GM12878 (cell line): ENCODE data around the gene C11orf91. TPM values are rescaled to one million over a fixed set of nuclear protein-coding genes. Genes with fewer than 3 reads are reported as not detected.

Experiments
- ATAC-seq: fragments of 200-7000 bp; cut with Tn5 transposase; 3 replicates; pipeline ENCODE4 v1.9.1; 2020; ENCODE audit warnings: mild to moderate bottlenecking, moderate library complexity
- BruUV-seq: library from RNA; stranded (reverse); fragments of 400-500 nt; replicated peaks from 2 replicates; lab custom pipeline; 2021; lab: Mats Ljungman, UMichigan
- CTCF ChIA-PET: fragments of 300-600 bp; sonication (Branson Sonifier 250); formaldehyde crosslinking; extraction: SDS; loops from one replicate; lab custom pipeline; 2021; ENCODE audit warnings: inconsistent platforms; lab: Yijun Ruan, JAX
- POLR2A ChIA-PET: fragments of 350-600 bp; formaldehyde crosslinking; extraction: SDS; loops from one replicate; lab custom pipeline; 2021; ENCODE audit warnings: inconsistent platforms; lab: Charles Lee
- RAD21 ChIA-PET: fragments of 300-600 bp; sonication (Branson Sonifier 250); formaldehyde crosslinking; loops from one replicate; lab custom pipeline; 2023; ENCODE audit warnings: antibody characterized with exemption; ENCODE audit not compliant: unreplicated experiment; lab: Charles Lee
- SMC1A ChIA-PET: fragments of 300-600 bp; sonication (Branson Sonifier 250); formaldehyde crosslinking; loops from one replicate; lab custom pipeline; 2023; ENCODE audit not compliant: unreplicated experiment, uncharacterized antibody; lab: Charles Lee
- DNase-seq: peaks from one replicate; pipeline ENCODE4 v3.0.0-alpha.2; 2011; ENCODE audit warnings: low read depth, low spot score
- FAIRE-seq: peaks from 3 replicates; lab custom pipeline; 2011; peaks lifted over from hg19 to GRCh38; lab: Jason Lieb, UNC
- H2AFZ ChIP-seq: 2 replicates; pipeline ENCODE4 v1.6.0; 2011; ENCODE audit warnings: low read depth, low read length, control low read depth; ENCODE audit not compliant: control insufficient read depth
- H3K27ac ChIP-seq: 2 replicates; pipeline ENCODE4 v1.5.1; 2011; ENCODE audit warnings: control low read depth; ENCODE audit not compliant: control insufficient read depth, insufficient read depth
- H3K27me3 ChIP-seq, 2 experiments: replicated peaks in 1 of 2; 2 replicates each; pipeline versions ENCODE4 v1.6.0 to v1.6.1; 2011; ENCODE audit warnings: low read length in 1 of 2; ENCODE audit not compliant: control insufficient read depth in 2 of 2, insufficient read depth in 2 of 2
- H3K36me3 ChIP-seq, 2 experiments: 2 replicates each; pipeline ENCODE4 v1.5.1; 2011; ENCODE audit warnings: low read length in 1 of 2; ENCODE audit not compliant: control insufficient read depth in 2 of 2, insufficient read depth in 2 of 2
- H3K4me1 ChIP-seq: 2 replicates; pipeline ENCODE4 v1.6.1; 2011; ENCODE audit warnings: mild to moderate bottlenecking, low read length, moderate library complexity, mixed read lengths; ENCODE audit not compliant: control insufficient read depth, insufficient read depth
- H3K4me2 ChIP-seq: 2 replicates; pipeline ENCODE4 v1.6.0; 2011; ENCODE audit warnings: control low read depth; ENCODE audit not compliant: control insufficient read depth, insufficient read depth
- H3K4me3 ChIP-seq: fragments of 200-600 bp; sonication (generic); 2 replicates; pipeline ENCODE4 v1.5.1; 2016
- H3K79me2 ChIP-seq: 2 replicates; pipeline ENCODE4 v1.6.0; 2011; ENCODE audit warnings: low read length; ENCODE audit not compliant: control insufficient read depth, insufficient read depth
- H3K9ac ChIP-seq: 2 replicates; pipeline ENCODE4 v1.8.0; 2011; ENCODE audit warnings: low read length, control low read depth, mixed read lengths; ENCODE audit not compliant: control insufficient read depth, insufficient read depth
- H3K9me3 ChIP-seq: replicated peaks from 3 replicates; pipeline ENCODE4 v1.5.1; 2011; ENCODE audit warnings: mild to moderate bottlenecking, low read length; ENCODE audit not compliant: control insufficient read depth, insufficient read depth
- H4K20me1 ChIP-seq: 2 replicates; pipeline ENCODE4 v1.6.0; 2011; ENCODE audit not compliant: control insufficient read depth, insufficient read depth
- CHD1 ChIP-seq: IDR thresholded peaks from 2 replicates; pipeline ENCODE4 v1.6.1; 2012; ENCODE audit warnings: low read depth, low read length, improper control_type of control experiment
- CREB1 ChIP-seq: IDR thresholded peaks from 2 replicates; pipeline ENCODE4 v1.6.1; 2012; ENCODE audit warnings: low read depth, mild to moderate bottlenecking, inconsistent platforms
- GATAD2B ChIP-seq: fragments of 450-650 bp; conservative IDR thresholded peaks from 2 replicates; pipeline ENCODE4 v1.6.1; 2017; ENCODE audit warnings: low read depth, mild to moderate bottlenecking, moderate library complexity
- IKZF1 ChIP-seq: fragments of 450-650 bp; conservative IDR thresholded peaks from 2 replicates; pipeline ENCODE4 v1.6.1; 2017; ENCODE audit warnings: antibody characterized with exemption, mild to moderate bottlenecking
- KLF5 ChIP-seq: fragments of 450-650 bp; IDR thresholded peaks from 2 replicates; pipeline ENCODE4 v1.6.1; 2014; ENCODE audit warnings: mild to moderate bottlenecking; ENCODE audit not compliant: partially characterized antibody
- NRF1 ChIP-seq: conservative IDR thresholded peaks from 2 replicates; pipeline ENCODE4 v1.6.1; 2011; ENCODE audit warnings: mild to moderate bottlenecking, low read depth, low read length, improper control_type of control experiment
- POLR2AphosphoS2 ChIP-seq: IDR thresholded peaks from 2 replicates; pipeline ENCODE4 v1.6.1; 2011; ENCODE audit warnings: low read depth, mild to moderate bottlenecking, low read length, improper control_type of control experiment, moderate library complexity
- PRDM15 ChIP-seq: fragments of 450-650 bp; formaldehyde crosslinking; IDR thresholded peaks from 2 replicates; pipeline ENCODE4 v1.4.0; 2020; ENCODE audit warnings: mild to moderate bottlenecking, moderate library complexity
- REST ChIP-seq: IDR thresholded peaks from 2 replicates; pipeline ENCODE4 v1.6.1; 2012; ENCODE audit warnings: mild to moderate bottlenecking, low read depth, low read length
- RFX5 ChIP-seq: IDR thresholded peaks from 2 replicates; pipeline ENCODE4 v1.6.1; 2011; ENCODE audit warnings: low read depth, low read length, improper control_type of control experiment
- SREBF1 ChIP-seq: IDR thresholded peaks from 2 replicates; pipeline ENCODE4 v1.6.1; 2012; ENCODE audit warnings: mild to moderate bottlenecking, low read length
- SREBF2 ChIP-seq: IDR thresholded peaks from 2 replicates; pipeline ENCODE4 v1.6.1; 2012; ENCODE audit warnings: mild to moderate bottlenecking, low read length
- TARDBP ChIP-seq: IDR thresholded peaks from 2 replicates; pipeline ENCODE4 v1.6.1; 2016; ENCODE audit warnings: borderline replicate concordance
- USF1 ChIP-seq: IDR thresholded peaks from 2 replicates; pipeline ENCODE4 v1.6.1; 2011; ENCODE audit warnings: borderline replicate concordance, low read depth, mild to moderate bottlenecking, moderate library complexity, mixed read lengths, low read length; ENCODE audit not compliant: insufficient read depth; ENCODE audit errors: extremely low read length
- ZBED1 ChIP-seq: IDR thresholded peaks from 2 replicates; pipeline ENCODE4 v1.6.1; 2016; ENCODE audit warnings: borderline replicate concordance
- ZNF207 ChIP-seq: fragments of 450-650 bp; IDR thresholded peaks from 2 replicates; pipeline ENCODE4 v1.6.1; 2014; ENCODE audit warnings: antibody characterized with exemption, mild to moderate bottlenecking, borderline replicate concordance
- ZZZ3 ChIP-seq: IDR thresholded peaks from 2 replicates; pipeline ENCODE4 v1.6.1; 2011; ENCODE audit warnings: low read depth; ENCODE audit not compliant: control insufficient read depth, insufficient read length
- WGBS: methylation state at CpG from one replicate; pipeline ENCODE4 v1.1.6; 2016; ENCODE audit warnings: low lambda C conversion rate; ENCODE audit not compliant: insufficient replicate concordance, insufficient coverage; ENCODE audit errors: missing lambda C conversion rate; 5-methylcytosine and 5-hydroxymethylcytosine counted together
- in situ Hi-C: fragments of 300-500 bp; cut with MboI; formaldehyde crosslinking; loops from 9 replicates; pipeline ENCODE4 v1.14.3; 2018; ENCODE audit warnings: mixed read lengths
- intact Hi-C: fragments of 100-400 bp; cut with micrococcal nuclease; formaldehyde crosslinking; loops from one replicate; pipeline ENCODE4 v1.14.2; 2022; ENCODE audit not compliant: unreplicated experiment
- polyA plus RNA-seq, 11 experiments: library from polyadenylated mRNA; depleted of rRNA in 4 of 11; unstranded in 6 of 11; stranded (reverse) in 5 of 11; fragments of >200 nt; fragmentation: Nextera tagmentation in 4 of 11; fragmentation: Illumina TruSeq in 1 of 11; extraction: Ambion mirVana in 4 of 11; extraction: Trizol in 1 of 11; gene quantifications; 1 replicate in 1 of 11; 2 replicates in 10 of 11; pipeline versions ENCODE4 v1.2.1 to v1.2.3, GENCODE V29; 2011 to 2016; ENCODE audit warnings: inconsistent platforms in 2 of 11, missing spikeins in 2 of 11, low read depth in 1 of 11
- total RNA-seq, 4 experiments: library from RNA; depleted of rRNA in 3 of 4; stranded (reverse); fragments of >200 nt in 3 of 4; fragmentation: Illumina TruSeq in 1 of 4; extraction: Trizol in 1 of 4; gene quantifications; 2 replicates each; pipeline versions ENCODE4 v1.2.1 to v1.2.3, GENCODE V29; 2013 to 2021

C11orf91 gene
- total and polyA plus RNA-seq, 10 of the 15 experiments (the other 5 are each of a cell fraction or from before 2014, with no cell fraction given), result not detected

GRCh38 chr11:33652930-33653329 is 47.7 kb downstream of the C11orf91 start (continued):
- TF ChIP-seq USF1, result no peak
- TF ChIP-seq ZBED1, result no peak

- Histone ChIP-seq H2AFZ (no peak overlapping the region), H3K79me2 (no peaks in the 10 kb centered on the region)
- BruUV-seq, result no TSS peak
- no peak for TF ChIP-seq CHD1
- no peak for TF ChIP-seq SREBF1
- no peak for TF ChIP-seq GATAD2B
- TF ChIP-seq NRF1, result no peak
- TF ChIP-seq REST, result no peak
- TF ChIP-seq IKZF1, result no peak
- no peak for TF ChIP-seq TARDBP
- TF ChIP-seq PRDM15 (CRISPR knock-in tag), result no peak
- TF ChIP-seq KLF5, result no peak
- no peak for TF ChIP-seq ZZZ3
- TF ChIP-seq SREBF2, result no peak
- no peak for TF ChIP-seq ZNF207
- TF ChIP-seq RFX5, result no peak
- no peak for TF ChIP-seq POLR2AphosphoS2
- TF ChIP-seq CREB1, result no peak
- TF ChIP-seq ZBED1, result no peak
Measured at GRCh38 chr11:33652431-33652830, 48.2 kb downstream of the C11orf91 start.

More at GRCh38 chr11:33652431-33652830, 48.2 kb downstream of the C11orf91 start:
- no peak overlapping the region for H3K9ac ChIP-seq
- ChIA-PET CTCF (no interaction called here), SMC1A (no interaction called here), POLR2A (no interaction called here), RAD21 (no interaction called here)
- no peak overlapping the region for H3K27ac ChIP-seq
- peaks cover 19% of the 10 kb centered on the region for H3K4me1 ChIP-seq
- 75% methylated on average over 1 of the region's 1 CpG for WGBS
- in situ Hi-C loops (no loop called here), intact Hi-C loops (no loop called here)
- no peaks in the 10 kb centered on the region for H4K20me1 ChIP-seq
- FAIRE-seq (no peak), DNase-seq (no peak), ATAC-seq (no peak)
- H3K4me2 ChIP-seq, result no peak overlapping the region
- no peak overlapping the region for H3K4me3 ChIP-seq
- H3K9me3 ChIP-seq, result no peaks in the 10 kb centered on the region
- no peaks in the 10 kb centered on the region for H3K36me3 ChIP-seq
- no peaks in the 10 kb centered on the region for H3K27me3 ChIP-seq
